Spleen (tissue), 11 donors: ENCODE results near the gene ATP6V0C. TPM values are rescaled to one million over a fixed set of nuclear protein-coding genes. Genes with fewer than 3 reads are reported as not detected.
"Not testable (repeated sequence)": the region's sequence is repeated elsewhere in the genome, so short reads cannot be mapped to it uniquely, and the experiment has no call there.

Experiments
- DNase-seq: peaks from one replicate; pipeline ENCODE4 v3.0.0-alpha.2; 2020
- H3K27ac ChIP-seq, 8 donors: fragments of 200-600 bp; sonication (generic) in 7 of 8; 1 replicate in 4 of 8; 2 replicates in 4 of 8; pipeline versions ENCODE4 v1.5.0 to v1.8.0; 2016 to 2021; ENCODE audit warnings: inconsistent platforms in 4 of 8, mild to moderate bottlenecking in 4 of 8, moderate library complexity in 1 of 8
- H3K27me3 ChIP-seq, 7 donors: fragments of 200-600 bp; sonication (generic) in 6 of 7; replicated peaks in 1 of 7; 1 replicate in 4 of 7; 2 replicates in 3 of 7; pipeline versions ENCODE4 v1.5.0 to v1.8.0; 2016 to 2021; ENCODE audit warnings: inconsistent platforms in 3 of 7, mild to moderate bottlenecking in 1 of 7
- H3K36me3 ChIP-seq, 6 donors: fragments of 200-600 bp; sonication (generic) in 5 of 6; 1 replicate in 4 of 6; 2 replicates in 2 of 6; pipeline versions ENCODE4 v1.5.0 to v1.8.0; 2016 to 2021; ENCODE audit warnings: inconsistent platforms in 2 of 6
- H3K4me1 ChIP-seq, 6 donors: fragments of 200-600 bp; sonication (generic) in 5 of 6; 1 replicate in 3 of 6; 2 replicates in 3 of 6; pipeline versions ENCODE4 v1.5.0 to v1.8.0; 2016 to 2021; ENCODE audit warnings: inconsistent platforms in 3 of 6
- H3K4me3 ChIP-seq, 8 donors: fragments of 200-600 bp; sonication (generic) in 7 of 8; 1 replicate in 4 of 8; 2 replicates in 4 of 8; pipeline versions ENCODE4 v1.5.0 to v1.8.0; 2016 to 2021; ENCODE audit warnings: inconsistent platforms in 4 of 8, mild to moderate bottlenecking in 4 of 8, moderate library complexity in 2 of 8
- H3K9me3 ChIP-seq, 8 donors: fragments of 200-600 bp; sonication (generic) in 7 of 8; 1 replicate in 4 of 8; 2 replicates in 4 of 8; pipeline versions ENCODE4 v1.5.0 to v1.8.0; 2016 to 2021; ENCODE audit warnings: inconsistent platforms in 4 of 8
- POLR2AphosphoS5 ChIP-seq, 3 donors: sonication (generic); formaldehyde crosslinking; IDR thresholded peaks; one replicate each; pipeline ENCODE4 v1.5.1; 2017; ENCODE audit warnings: antibody characterized with exemption in 3 of 3
- WGBS, 5 donors: extraction: QIAGEN DNeasy Blood & Tissue Kit in 3 of 5; methylation state at CpG; one replicate each; pipeline versions ENCODE4 v1.1.5 to v1.1.7; 2013 to 2018; 5-methylcytosine and 5-hydroxymethylcytosine counted together
- intact Hi-C: fragments of 100-400 bp; cut with DNase I; formaldehyde crosslinking; loops from one replicate; pipeline ENCODE4 v1.15.0; 2023; ENCODE audit warnings: low total_unique reads
- polyA plus RNA-seq, 3 donors: library from polyadenylated mRNA; stranded (reverse); fragments of 200-250 nt; gene quantifications; one replicate each; pipeline ENCODE4 v1.2.1, GENCODE V29; 2013
- total RNA-seq, 7 donors: library from RNA; depleted of rRNA in 3 of 7; stranded (reverse); fragments of >200 nt in 3 of 7; fragmentation: NEBNext Ultra II Directional in 4 of 7; extraction: Animal tissue kit (Norgen Biotek cat#: 25700) in 4 of 7; gene quantifications; one replicate each; pipeline versions ENCODE4 v1.1.0 to v1.2.1, GENCODE V29; 2016 to 2021
- donor health status: healthy with polysubstance abuse.
- donor health status: DM: no; HTN: no; CAD: no; lungs with moderate emphysema.
- donor health status: DM: no; HTN: no; CAD: no.
- donor health status: Bipolar disorder and iron deficiency.
- donor health status: healthy.
- donor health status: DM: no; HTN: no; CAD: no.
- donor health status: DM: yes; HTN: yes; CAD: no.

The ATP6V0C gene
- total and polyA plus RNA-seq, 10 donors: 64.5 to 199 (median 112) TPM

GRCh38 chr16:2540912-2541311 is 27.2 kb downstream of the ATP6V0C start:
- Histone ChIP-seq H3K36me3 (peaks cover 0 to 38% (median 0%) of the 10 kb centered on the region in 6 donors), H3K27ac (peak overlapping the region in 5 of 8 donors; percentile 62 to 94 (median 70)), H3K4me1 (peaks cover 30 to 82% (median 62%) of the 10 kb centered on the region in 6 donors), H3K4me3 (peak overlapping the region in 1 of 8 donors; percentile 87)
- WGBS, 5 donors: 26 to 60% (median 43%) methylated on average over 1 to 4 of the region's 4 CpGs
- H3K9me3 ChIP-seq, intact Hi-C loops, H3K27me3 ChIP-seq: not testable (repeated sequence)
- DNase-seq: peak; percentile 63
- TF ChIP-seq POLR2AphosphoS5 (IDR thresholded peaks at IDR 0.05): peak in 1 of 3 donors; percentile 56

- H3K9me3 ChIP-seq, H3K27me3 ChIP-seq, intact Hi-C loops: not testable (repeated sequence)
- WGBS, 5 donors: 39 to 53% (median 47%) methylated on average over 5 to 6 of the region's 6 CpGs
- H3K27ac ChIP-seq: peak overlapping the region in 5 of 8 donors; percentile 62 to 94 (median 70)
- H3K36me3 ChIP-seq: peaks cover 0 to 43% (median 0%) of the 10 kb centered on the region in 6 donors
- DNase-seq: peak; percentile 76
- peak overlapping the region in 1 of 8 donors; percentile 87 for H3K4me3 ChIP-seq
- TF ChIP-seq POLR2AphosphoS5 (IDR thresholded peaks at IDR 0.05): peak in 1 of 3 donors; percentile 8
- H3K4me1 ChIP-seq: peaks cover 30 to 82% (median 61%) of the 10 kb centered on the region in 6 donors
Measured at GRCh38 chr16:2541409-2541808, 27.7 kb downstream of the ATP6V0C start.

- H3K4me1 ChIP-seq: peaks cover 24 to 71% (median 51%) of the 10 kb centered on the region in 6 donors
- intact Hi-C loops, H3K27ac ChIP-seq, H3K4me3 ChIP-seq, H3K9me3 ChIP-seq, H3K27me3 ChIP-seq: not testable (repeated sequence)
- 90 to 96% (median 96%) methylated on average over 13 to 14 of the region's 14 CpGs for WGBS, 5 donors
- peaks cover 0 to 44% (median 0%) of the 10 kb centered on the region in 6 donors for H3K36me3 ChIP-seq
- peak; percentile 34 for DNase-seq
Measured at GRCh38 chr16:2543771-2544170, 30.0 kb downstream of the ATP6V0C start.

GRCh38 chr16:2550283-2550878 is 36.6 kb downstream of the ATP6V0C start:
- Histone ChIP-seq H3K4me1 (peaks cover 0 to 19% (median 13%) of the 10 kb centered on the region in 6 donors), H3K36me3 (peaks cover 0 to 11% (median 0%) of the 10 kb centered on the region in 6 donors)
- DNase-seq, H3K4me3 ChIP-seq, intact Hi-C loops, H3K9me3 ChIP-seq, H3K27me3 ChIP-seq, H3K27ac ChIP-seq: not testable (repeated sequence)
- WGBS, 5 donors: 50 to 75% methylated on average over 1 of the region's 14 CpGs; no CpG with 5 or more reads in 3 of the 5 donors

GRCh38 chr16:2551420-2551889 is 37.7 kb downstream of the ATP6V0C start:
- H3K9me3 ChIP-seq, H3K27me3 ChIP-seq, H3K36me3 ChIP-seq, H3K4me1 ChIP-seq, H3K4me3 ChIP-seq, H3K27ac ChIP-seq, intact Hi-C loops, DNase-seq: not testable (repeated sequence)
- 71 to 86% (median 79%) methylated on average over 11 to 17 of the region's 17 CpGs for WGBS, 5 donors

GRCh38 chr16:2554709-2555425 is 41.1 kb downstream of the ATP6V0C start:
- H3K4me1 ChIP-seq, DNase-seq, H3K27ac ChIP-seq, H3K9me3 ChIP-seq, H3K4me3 ChIP-seq, intact Hi-C loops, H3K27me3 ChIP-seq, H3K36me3 ChIP-seq: not testable (repeated sequence)
- WGBS, 5 donors: no CpG with 5 or more reads among the region's 13 CpGs

GRCh38 chr16:2557150-2557549 is 43.4 kb downstream of the ATP6V0C start:
- H3K27ac ChIP-seq, H3K27me3 ChIP-seq, H3K4me1 ChIP-seq, H3K4me3 ChIP-seq, intact Hi-C loops, H3K36me3 ChIP-seq, H3K9me3 ChIP-seq: not testable (repeated sequence)
- peak; percentile 6 for DNase-seq
- 90 to 98% (median 96%) methylated on average over 4 to 6 of the region's 15 CpGs; no CpG with 5 or more reads in 2 of the 5 donors for WGBS, 5 donors

- not testable (repeated sequence) for H3K4me3 ChIP-seq
Measured at GRCh38 chr16:2560131-2560797, 46.5 kb downstream of the ATP6V0C start.

More at GRCh38 chr16:2560131-2560797, 46.5 kb downstream of the ATP6V0C start:
- intact Hi-C loops, H3K9me3 ChIP-seq, H3K27me3 ChIP-seq, H3K4me1 ChIP-seq, H3K36me3 ChIP-seq: not testable (repeated sequence)
- 15 to 51% (median 35%) methylated on average over 6 to 9 of the region's 17 CpGs for WGBS, 5 donors
- DNase-seq: peak; percentile 41
- H3K27ac ChIP-seq: peak overlapping the region in 3 of 8 donors; percentile 46 to 64 (median 52)
